ENCODE data around the gene GUCY1B1. TPM values are rescaled to one million over a fixed set of nuclear protein-coding genes. Genes with fewer than 3 reads are reported as not detected.

The GUCY1B1 gene
- total RNA-seq, 1 donor from 2014 or later = 13.5 TPM

DNA sequence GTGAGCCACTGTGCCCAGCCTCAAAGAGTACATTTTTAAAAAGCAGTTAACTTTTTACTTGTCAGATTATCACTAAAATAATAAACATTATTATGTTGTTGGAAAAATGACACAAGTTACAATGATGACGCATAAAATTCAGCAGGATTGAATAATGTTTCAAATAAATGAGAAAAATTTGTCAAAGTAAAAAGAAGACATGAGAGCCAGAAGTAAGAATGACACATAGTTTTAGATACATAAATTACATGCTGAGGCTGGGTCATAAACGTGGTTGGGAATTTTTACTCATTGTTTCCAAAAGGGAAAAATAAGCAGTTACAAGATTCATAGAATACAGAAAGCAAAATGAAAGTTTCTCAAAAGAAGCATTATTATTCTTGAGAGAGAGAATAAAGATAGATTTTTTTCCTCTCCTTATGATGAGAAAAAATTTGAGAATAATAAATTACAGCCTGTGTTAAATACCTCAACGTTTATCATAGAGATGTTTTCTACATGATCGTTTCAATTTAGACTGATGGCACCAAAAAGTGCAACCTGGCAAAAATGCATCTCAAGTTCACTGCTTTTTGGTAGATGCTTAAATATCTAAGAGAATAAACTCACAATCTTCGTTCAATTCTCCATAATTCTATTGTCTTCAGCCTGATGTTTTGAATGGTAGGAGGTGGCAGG is 40.4 kb downstream of the GUCY1B1 start:
- DNase-seq (ENCODE audit: low spot score) = no peak

DNA sequence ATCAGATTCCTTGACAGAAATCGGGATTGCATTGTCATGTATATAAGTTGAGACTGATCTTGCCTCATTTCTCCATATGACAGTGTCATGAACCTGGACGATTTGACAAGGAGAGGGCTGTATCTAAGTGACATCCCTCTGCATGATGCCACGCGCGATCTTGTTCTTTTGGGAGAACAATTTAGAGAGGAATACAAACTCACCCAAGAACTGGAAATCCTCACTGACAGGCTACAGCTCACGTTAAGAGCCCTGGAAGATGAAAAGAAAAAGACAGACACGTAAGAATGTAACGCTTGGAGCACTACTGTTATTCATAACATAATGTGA is 40.9 kb downstream of the GUCY1B1 start:
- no peak for DNase-seq (ENCODE audit: low spot score)

DNA sequence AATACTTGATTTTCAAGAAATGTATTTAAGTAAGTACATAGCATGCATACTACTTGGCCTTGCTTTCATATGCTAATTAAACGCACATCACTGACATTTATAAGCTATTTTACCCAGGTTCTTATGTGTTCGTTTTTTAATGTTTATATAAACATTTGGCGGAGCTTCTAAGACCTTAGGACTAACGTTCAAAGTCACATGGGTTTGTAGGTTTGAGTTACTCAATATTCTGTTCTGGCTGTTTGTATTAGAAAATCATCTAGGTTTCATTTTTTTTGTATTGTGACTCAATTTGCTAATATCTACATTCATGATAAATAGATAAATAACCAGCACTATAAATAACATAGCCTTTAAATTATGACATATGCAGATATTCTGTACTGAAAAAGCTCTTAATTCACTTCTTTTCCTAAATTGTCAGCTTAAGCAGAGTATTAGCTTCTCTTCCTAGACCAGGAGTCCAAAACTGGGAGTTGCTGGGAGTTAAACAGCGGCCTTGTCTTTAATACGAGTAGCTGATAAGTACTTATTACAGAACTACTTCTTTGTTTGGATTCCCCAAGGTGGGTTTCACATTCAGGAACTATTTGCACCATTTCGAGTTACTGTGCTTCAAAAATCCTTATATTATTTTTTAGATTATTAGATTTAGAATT is 42.0 kb downstream of the GUCY1B1 start:
- no peak for DNase-seq (ENCODE audit: low spot score)

DNA sequence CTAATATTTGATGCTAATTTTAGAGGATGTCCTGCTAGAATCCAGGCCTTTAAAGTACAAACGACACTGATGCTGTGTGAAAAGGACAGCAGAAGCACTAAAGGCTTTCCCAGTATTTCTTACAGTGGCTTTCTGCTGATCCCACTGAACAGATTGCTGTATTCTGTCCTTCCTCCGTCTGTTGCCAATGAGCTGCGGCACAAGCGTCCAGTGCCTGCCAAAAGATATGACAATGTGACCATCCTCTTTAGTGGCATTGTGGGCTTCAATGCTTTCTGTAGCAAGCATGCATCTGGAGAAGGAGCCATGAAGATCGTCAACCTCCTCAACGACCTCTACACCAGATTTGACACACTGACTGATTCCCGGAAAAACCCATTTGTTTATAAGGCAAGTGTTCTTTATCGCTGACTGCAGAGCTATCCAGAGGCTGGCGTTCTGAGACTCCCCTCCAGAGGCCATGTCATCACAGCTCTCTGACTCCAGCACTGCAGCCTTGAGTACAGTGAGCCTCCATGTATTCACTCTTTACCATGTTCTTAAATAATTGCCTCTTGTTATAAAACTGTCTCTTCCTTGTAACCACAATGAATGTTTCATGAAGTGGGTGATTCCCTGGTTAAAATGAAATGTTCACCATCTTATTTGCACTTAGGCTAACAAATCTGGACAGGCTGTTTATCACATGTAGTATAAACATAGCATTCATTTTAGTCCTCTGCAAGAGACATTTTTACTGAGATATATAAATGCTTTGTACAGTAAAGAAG is 43.6 kb downstream of the GUCY1B1 start:
- no peak for DNase-seq (ENCODE audit: low spot score)

DNA sequence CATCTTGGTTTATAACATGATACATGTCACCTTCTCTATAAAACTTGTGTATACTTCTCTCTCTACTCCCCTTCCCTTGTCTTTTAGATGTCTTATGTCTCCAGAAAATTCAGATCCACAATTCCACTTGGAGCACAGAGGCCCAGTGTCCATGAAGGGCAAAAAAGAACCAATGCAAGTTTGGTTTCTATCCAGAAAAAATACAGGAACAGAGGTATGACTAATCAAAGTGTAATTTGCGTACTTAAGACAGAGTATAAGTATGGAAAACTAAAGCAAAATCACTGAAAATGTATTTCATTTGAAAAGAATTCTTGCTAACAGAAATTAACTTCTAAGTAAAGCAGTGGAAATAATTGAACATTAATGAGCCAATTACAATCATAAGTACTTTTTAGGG is 46.2 kb downstream of the GUCY1B1 start:
- no peak for DNase-seq (ENCODE audit: low spot score)

DNA sequence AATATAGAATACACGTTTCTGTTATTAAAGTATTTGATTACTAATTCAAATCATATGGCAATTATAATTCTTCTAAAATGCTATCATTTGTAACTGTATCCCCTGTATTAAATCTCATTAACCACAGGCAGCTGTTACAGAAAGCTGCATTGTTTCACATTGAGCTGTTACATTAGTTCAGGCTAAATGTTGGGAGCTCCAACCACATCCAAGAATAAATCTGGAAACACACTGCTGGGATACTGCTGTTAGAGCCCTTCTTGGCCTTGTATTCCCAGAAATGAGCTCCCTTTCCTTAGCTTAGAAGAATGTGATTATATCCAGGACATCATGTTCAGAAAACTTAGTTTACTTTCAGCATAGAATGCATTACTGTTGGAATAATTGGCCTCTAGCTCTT is 48.2 kb downstream of the GUCY1B1 start:
- DNase-seq (ENCODE audit: low spot score) = no peak

DNA sequence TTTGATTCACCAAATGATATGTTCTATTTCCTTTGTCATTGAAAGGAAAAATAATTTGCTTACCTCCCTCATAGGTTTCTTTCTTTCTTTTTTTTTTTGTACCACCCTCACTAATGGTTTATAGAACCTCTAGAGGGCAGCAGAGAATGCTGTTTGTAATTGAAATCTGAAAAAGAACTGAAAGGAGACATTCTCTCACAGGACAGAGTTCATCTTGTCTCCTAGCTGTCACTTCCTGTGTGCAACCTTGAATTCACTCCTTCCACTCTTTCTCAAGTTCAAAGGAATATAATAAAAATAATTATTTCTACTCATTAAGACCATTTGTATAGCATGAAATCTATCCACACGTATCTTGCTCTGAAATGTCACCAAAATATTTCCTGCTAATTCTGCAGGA is 51.0 kb downstream of the GUCY1B1 start:
- no peak for DNase-seq (ENCODE audit: low spot score)

DNA sequence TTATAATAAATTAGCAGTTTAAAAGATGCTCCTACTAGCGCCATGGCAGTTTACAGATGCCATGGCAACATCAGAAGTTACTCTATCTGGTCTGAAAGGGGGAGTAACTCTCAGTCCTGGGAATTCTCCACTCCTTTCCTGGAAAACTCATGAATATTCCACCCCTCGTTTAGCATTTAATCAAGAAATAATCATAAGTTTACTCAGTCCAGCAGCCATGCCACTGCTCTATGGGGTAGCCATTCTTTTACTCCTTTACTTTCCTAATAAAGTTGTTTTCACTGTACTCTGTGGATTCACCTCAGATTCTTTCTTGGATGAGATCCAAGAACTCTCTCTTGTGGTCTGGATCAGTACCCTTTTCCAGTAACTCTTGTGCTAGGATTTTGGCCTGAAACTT is 52.3 kb downstream of the GUCY1B1 start:
- no peak for DNase-seq (ENCODE audit: low spot score)

DNA sequence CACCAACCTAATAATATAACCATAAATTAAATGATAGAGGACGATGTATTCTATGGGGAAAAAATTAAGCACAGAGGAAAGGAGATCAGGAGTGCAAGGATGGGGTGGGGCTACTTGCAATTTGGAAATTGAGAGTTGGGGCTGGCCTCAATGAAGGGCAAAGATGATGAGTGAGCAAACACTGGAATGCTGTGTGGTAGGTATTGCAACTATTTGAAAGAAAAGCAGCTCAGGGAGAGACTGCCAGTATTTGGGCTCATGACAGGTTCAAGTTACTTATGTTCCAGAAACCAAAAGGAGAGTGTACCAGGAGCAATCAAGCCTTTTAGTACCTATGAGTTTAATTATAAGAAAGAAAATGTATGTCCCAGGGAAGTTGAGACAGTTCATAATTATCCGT is 59.8 kb downstream of the GUCY1B1 start:
- DNase-seq (ENCODE audit: low spot score) = no peak

DNA sequence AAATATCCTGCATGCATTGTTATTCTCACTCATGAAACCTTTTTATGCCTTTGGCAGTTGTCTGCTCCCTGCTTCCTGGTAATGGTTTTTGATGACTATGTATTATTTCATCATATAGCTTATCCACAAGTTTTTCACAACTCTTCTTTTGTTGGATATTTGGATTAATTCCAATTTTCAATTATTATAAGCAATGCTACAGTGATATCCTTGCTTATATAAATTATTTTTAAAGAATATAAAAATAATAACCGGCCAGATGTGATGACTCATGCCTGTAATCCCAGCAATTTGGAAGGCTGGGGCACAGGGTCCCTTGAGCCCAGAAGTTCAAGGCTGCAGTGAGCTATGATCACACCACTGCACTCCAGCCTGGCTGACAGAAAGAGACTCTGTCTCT is 60.2 kb downstream of the GUCY1B1 start:
- no peak for DNase-seq (ENCODE audit: low spot score)

DNA sequence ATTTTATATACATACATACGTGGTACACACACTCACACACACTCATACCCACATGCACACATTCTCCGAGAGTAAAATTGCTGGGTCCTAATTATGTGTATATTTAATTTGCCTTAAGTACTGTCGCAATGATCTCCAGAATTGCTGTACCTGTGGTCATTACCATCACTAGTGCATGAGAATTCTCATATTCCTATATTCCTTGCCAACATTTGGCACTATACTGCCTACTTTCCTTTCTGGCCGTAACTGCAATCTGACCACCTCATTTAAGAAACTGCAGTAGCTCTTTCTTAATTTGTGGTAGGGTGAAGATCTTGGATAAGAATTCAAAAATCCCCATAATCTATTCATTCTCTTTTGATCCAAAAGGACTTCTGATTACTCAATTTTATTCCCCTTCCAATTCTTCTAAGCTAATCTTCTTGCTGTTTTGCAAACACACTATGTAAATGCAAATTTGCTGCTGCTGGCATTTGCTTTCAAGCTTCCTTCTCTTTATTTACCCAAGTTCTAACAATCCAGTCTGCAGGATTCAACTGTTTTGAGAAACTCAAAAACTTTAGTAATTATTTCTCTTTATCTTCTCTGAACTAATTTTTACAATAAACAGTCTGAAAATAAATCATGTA is 62.2 kb downstream of the GUCY1B1 start:
- no peak for DNase-seq (ENCODE audit: low spot score)

DNA sequence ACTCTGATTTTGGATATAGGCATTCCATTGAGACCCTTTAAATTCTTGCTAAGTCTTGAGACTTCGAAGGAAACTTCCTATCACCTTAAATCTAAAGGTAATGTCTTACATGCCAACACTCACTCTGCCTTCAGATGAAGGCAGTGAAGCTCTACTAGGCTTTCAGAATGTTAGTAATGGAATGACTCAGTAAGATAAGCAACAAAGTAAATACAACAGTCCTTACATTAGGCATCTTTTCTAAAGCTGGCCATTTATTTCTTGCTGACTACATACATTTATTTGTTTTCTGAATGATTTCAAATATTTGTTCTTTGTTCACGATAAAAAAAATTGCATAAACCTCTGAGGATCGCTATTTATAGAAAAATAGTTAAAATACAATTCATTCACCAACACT is 63.8 kb downstream of the GUCY1B1 start:
- no peak for DNase-seq (ENCODE audit: low spot score)

DNA sequence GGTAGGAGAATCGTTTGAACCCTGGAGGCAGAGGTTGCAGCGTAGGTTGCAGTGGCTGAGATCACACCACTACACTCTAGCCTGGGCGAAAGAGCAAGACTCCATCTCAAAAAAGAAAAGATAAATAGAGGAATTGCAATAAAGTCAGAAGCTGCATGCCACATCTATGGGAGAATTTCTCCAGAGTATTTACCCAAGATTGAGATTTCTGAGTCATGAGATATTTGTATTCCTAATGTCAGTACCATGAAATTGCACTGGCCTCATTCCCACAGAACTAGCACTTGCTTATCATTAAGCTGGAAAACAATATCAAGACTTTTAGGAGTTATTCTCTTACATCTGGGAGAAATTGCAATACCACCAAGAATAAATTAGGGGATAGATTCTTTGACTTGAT is 69.8 kb downstream of the GUCY1B1 start:
- no peak for DNase-seq (ENCODE audit: low spot score)

DNA sequence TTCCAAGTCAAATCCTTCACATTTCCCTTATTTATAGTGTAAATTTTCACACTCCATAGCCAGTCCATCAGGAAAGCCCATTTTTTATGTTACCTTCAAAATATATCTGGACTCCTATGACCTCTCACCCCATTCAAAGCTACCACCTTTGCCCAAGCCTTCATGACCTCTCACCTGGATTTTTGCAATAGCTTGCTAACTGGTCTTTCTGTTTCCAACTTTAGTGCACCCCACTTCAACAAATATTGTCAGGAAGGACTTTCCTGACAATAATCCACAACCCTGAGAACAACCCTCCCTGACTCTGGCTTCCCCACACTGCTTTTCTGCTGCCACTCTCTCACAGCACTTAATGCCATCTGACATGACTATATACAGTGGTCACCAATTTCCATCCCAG is 73.8 kb downstream of the GUCY1B1 start:
- DNase-seq (ENCODE audit: low spot score) = no peak

DNA sequence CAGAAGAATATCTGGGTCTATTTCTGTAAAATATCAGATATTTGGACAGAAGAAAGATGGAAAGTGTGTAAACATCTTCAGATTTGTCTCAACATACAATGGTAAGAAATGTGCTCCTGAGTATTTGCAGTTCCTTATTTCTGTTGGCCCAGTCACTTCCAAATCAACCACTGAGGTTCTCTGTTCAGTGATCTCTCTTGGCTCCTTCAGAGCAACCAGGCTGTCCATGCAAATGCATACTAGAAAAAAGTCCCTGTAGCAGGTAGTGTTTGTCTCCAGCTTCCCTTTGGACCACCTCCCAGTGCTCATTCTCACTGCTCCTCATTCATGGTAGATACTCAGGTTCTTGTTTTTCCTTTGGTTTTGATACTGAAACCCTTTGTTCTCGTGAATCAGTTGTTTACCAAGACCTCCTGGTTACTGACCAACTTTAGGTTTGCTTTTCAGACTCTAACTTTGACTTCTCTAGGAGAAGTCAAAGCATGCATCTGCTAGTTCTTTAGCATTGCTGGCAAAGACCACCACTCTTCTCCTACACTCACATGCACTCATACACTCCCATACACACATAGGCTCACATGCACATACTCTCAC is 78.5 kb downstream of the GUCY1B1 start:
- no peak for DNase-seq (ENCODE audit: low spot score)

DNA sequence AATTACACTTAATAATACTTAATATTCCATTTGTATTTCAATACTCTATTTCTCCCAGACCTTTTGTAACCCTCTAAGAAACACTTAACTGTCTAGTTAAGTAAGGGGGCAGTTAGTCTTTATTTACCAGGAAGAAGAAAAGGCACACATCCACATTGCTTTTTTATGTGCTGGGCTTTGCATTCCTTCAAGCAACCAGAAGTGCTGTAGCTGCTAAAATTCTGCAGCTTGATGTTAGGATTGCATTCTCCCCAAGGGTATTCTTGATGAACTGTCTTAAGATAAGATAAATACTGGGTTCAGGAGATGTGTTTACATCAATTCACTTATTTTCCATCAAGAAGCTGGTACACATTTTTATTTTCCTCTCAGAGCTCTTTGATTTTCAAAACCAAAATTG is 83.3 kb downstream of the GUCY1B1 start:
- DNase-seq (ENCODE audit: low spot score) = no peak

DNA sequence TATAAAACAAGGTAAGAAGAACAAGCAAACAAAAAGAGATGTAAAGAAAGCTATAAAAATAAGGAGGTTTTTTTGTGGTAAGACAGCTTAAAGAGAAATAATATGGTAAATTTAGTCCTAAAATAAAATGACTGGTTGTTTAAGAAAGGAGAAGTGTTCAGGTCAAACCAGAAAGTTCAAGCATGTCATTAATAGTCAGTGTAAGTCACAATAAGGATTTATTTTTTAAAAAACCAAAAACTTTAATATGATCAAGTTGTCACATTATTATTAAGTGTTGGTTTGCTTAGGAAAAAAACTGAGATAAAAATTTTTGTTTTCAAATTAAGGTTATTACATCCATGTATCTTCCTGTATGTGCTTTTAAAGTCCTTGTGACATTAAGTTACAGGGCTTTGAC is 88.1 kb downstream of the GUCY1B1 start:
- DNase-seq (ENCODE audit: low spot score) = no peak

DNA sequence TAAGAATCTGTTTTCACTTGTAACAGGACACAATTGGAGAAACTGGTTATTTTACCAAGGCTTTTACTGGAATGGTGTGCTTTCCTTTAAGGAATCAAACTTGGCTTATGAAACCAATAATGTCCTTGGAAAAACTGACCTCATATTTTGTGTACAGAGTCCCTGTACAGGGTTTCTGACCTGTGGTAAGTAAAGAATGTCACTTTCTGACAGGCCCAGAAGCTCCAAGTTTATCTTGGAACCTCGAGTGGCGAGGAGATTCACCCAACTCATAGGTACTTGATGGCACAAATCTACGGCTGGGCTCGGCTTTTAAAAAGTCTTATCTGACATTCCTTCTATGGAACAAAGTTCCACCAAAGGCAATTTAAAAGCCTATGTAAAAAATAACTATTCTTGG is 90.2 kb downstream of the GUCY1B1 start:
- no peak for DNase-seq (ENCODE audit: low spot score)

DNA sequence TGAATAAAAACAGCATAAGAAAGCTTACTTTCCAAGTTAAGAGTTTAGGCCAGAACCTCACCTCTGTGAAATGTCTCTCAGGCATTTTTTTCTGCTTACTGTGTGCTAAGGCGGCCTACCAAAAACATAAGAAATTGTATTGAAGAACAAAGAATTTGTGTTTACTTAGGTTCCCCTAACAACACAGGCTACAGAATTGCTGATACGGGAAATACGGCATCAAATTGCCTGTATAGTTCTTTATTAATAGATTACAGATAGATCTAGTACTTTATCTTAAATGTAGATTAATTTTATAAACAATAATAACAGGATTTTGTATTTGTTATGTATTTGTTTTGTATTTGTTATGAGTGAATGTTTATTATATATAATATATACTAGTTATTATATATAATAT is 94.4 kb downstream of the GUCY1B1 start:
- DNase-seq (ENCODE audit: low spot score) = no peak

DNA sequence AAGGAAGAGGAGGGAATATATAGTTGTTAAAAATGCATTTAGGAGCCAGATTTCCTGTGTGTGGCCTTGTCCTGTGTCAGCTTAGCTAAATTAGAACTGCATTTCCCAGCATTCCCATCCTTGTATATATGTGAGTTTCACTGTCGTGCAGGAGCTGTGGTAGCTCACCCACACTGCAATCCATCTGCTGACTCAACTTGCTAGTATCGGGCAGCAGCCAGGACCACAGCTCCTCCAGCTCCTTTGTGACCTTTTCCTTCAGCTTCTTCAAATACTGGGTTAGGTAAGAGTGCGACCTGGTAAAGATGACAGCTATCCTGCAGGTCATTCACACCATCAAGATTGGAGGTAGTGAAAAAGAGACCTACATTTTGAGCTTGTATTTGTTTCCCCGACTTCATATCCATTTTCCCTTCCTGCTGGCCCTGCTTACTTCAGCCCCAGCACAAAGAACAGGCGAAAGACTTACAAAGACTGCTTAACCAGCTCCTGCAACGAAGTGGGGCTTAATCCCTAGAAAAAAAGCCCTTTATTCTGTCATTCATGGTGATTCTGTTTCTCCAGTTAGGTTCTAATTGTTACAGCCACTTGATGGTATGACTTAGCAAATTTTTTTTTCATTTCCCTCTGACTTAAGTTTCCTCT is 95.9 kb downstream of the GUCY1B1 start:
- DNase-seq (ENCODE audit: low spot score) = no peak

DNA sequence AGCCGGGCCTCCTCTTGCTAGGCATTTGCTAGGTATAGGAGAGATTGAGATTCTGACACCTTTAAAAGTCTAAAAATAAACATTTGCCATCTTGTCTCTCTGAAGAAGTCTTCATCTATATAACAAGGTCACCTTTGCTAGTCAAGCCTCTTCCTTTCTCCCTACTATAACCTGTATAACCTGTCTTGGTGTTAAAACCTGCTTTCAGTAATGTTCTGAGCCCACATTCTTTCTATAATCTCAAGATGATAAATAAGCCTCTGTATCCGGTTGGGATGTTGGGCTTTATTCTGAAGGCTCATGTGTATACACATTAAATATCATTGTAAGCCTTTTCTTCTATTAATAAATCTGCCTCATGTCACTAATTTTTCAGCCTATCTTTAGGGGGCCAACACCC is 97.1 kb downstream of the GUCY1B1 start:
- DNase-seq (ENCODE audit: low spot score) = no peak
